HepG2 (cell line): Measurements from ENCODE around the gene LAMB3. TPM values are rescaled to one million over a fixed set of nuclear protein-coding genes. Genes with fewer than 3 reads are reported as not detected.

Source experiments
- ADNP ChIP-seq: sonication (generic); formaldehyde crosslinking; IDR thresholded peaks from 2 replicates; pipeline ENCODE4 v1.4.0; 2020; ENCODE audit warnings: missing genetic modification reagents
- HDAC6 ChIP-seq: fragments of 200-600 bp; sonication (generic); IDR thresholded peaks from 2 replicates; pipeline ENCODE4 v1.7.0; 2017; ENCODE audit warnings: mild to moderate bottlenecking, antibody characterized with exemption, low read length, low read depth
- ZNF326 ChIP-seq: sonication (generic); formaldehyde crosslinking; IDR thresholded peaks from 2 replicates; pipeline ENCODE4 v1.4.0; 2020; ENCODE audit warnings: missing genetic modification reagents, borderline replicate concordance
- ZNF407 ChIP-seq: sonication (generic); formaldehyde crosslinking; IDR thresholded peaks from one replicate; pipeline ENCODE4 v1.5.1; 2020; ENCODE audit warnings: mild to moderate bottlenecking, missing genetic modification reagents; ENCODE audit errors: not compliant biosample characterization
- ZNF431 ChIP-seq: sonication (generic); formaldehyde crosslinking; IDR thresholded peaks from 2 replicates; pipeline ENCODE4 v1.9.0; 2022; ENCODE audit warnings: missing genetic modification reagents, low read depth, mild to moderate bottlenecking, borderline replicate concordance
- ZNF646 ChIP-seq: sonication (generic); formaldehyde crosslinking; IDR thresholded peaks from 2 replicates; pipeline ENCODE4 v1.9.0; 2021; ENCODE audit warnings: mild to moderate bottlenecking, missing genetic modification reagents
- ZNF691 ChIP-seq: sonication (generic); formaldehyde crosslinking; IDR thresholded peaks from 2 replicates; pipeline ENCODE4 v1.4.0; 2020; ENCODE audit warnings: missing genetic modification reagents, low read depth, mild to moderate bottlenecking, borderline replicate concordance
- polyA plus RNA-seq, 8 experiments: library from polyadenylated mRNA; depleted of rRNA in 3 of 8; stranded (reverse) in 7 of 8; unstranded in 1 of 8; fragments of >200 nt; fragmentation: Illumina TruSeq in 4 of 8; extraction: Trizol in 4 of 8; gene quantifications; 2 replicates each; pipeline versions ENCODE4 v1.2.1 to v1.2.3, GENCODE V29; 2011 to 2016; ENCODE audit warnings: low read depth in 4 of 8, missing spikeins in 1 of 8, mixed read lengths in 1 of 8; ENCODE audit not compliant: insufficient read depth in 1 of 8
- total RNA-seq, 5 experiments: library from RNA; depleted of rRNA; stranded (reverse); fragments of >200 nt; fragmentation: Illumina TruSeq; extraction: Trizol; gene quantifications; 2 replicates each; pipeline ENCODE4 v1.2.3, GENCODE V29; 2016; ENCODE audit warnings: low read depth in 1 of 5

The LAMB3 gene
- total and polyA plus RNA-seq, 2 of the 13 experiments (the other 11 are each of a cell fraction or from before 2014, with no cell fraction given), result 0.18 to 0.24 TPM

- TF ChIP-seq ZNF407 (CRISPR knock-in tag), result no peak
- TF ChIP-seq HDAC6, result no peak
- TF ChIP-seq ZNF646, result no peak
- TF ChIP-seq ZNF326 (CRISPR knock-in tag), result no peak
- no peak for TF ChIP-seq ZNF431 (CRISPR knock-in tag)
- TF ChIP-seq ZNF691 (CRISPR knock-in tag), result no peak
- no peak for TF ChIP-seq ADNP
- TF ChIP-seq, all 625 proteins: peak for 5
Observed at GRCh38 chr1:209692745-209693504, 40.7 kb upstream of the LAMB3 start (continued).
